Activated T-helper 1 cell treated with Interleukin-2 at 50 U/mL for 16 hours (primary cell): ENCODE data around the gene DDT.
A peak's percentile ranks its signal among the peaks of the same experiment; 100 is the strongest.
"Not testable (repeated sequence)": the region's sequence is repeated elsewhere in the genome, so short reads cannot be mapped to it uniquely, and the experiment has no call there.

Experiments
- DNase-seq: peaks from one replicate; pipeline ENCODE4 v3.0.0-alpha.2; 2020; ENCODE audit warnings: low read depth

DDT gene

GRCh38 chr22:23989583-23990244 is 15.5 kb upstream of the DDT start:
- DNase-seq = not testable (repeated sequence)

GRCh38 chr22:23986538-23987178 is 12.4 kb upstream of the DDT start:
- not testable (repeated sequence) for DNase-seq

- DNase-seq = not testable (repeated sequence)
These were observed 11.8 kb upstream of the DDT start for GRCh38 chr22:23986089-23986488.

GRCh38 chr22:23984430-23984829 is 10.2 kb upstream of the DDT start:
- DNase-seq = no peak

- not testable (repeated sequence) for DNase-seq
These were observed 6.3 kb upstream of the DDT start for GRCh38 chr22:23980567-23980966.

- not testable (repeated sequence) for DNase-seq
These were observed 5.5 kb upstream of the DDT start, which contains the start of gene GSTT2 for GRCh38 chr22:23979557-23980240. Gene GSTT2, plus strand, starts transcription at chr22:23980134.

GRCh38 chr22:23977304-23977703 is 3.1 kb upstream of the DDT start:
- DNase-seq = not testable (repeated sequence)

GRCh38 chr22:23974836-23975352 is 653 bp upstream of the DDT start:
- not testable (repeated sequence) for DNase-seq

- not testable (repeated sequence) for DNase-seq
These were observed 2.3 kb downstream of the DDT start for GRCh38 chr22:23971927-23972326.

GRCh38 chr22:23970816-23971486 is 3.3 kb downstream of the DDT start:
- DNase-seq = no peak

- DNase-seq = no peak
These were observed 4.0 kb downstream of the DDT start for GRCh38 chr22:23970201-23970641.

- DNase-seq = no peak
These were observed 5.2 kb downstream of the DDT start for GRCh38 chr22:23969071-23969470.

- DNase-seq = not testable (repeated sequence)
These were observed 7.7 kb downstream of the DDT start, which contains the start of gene DDTL for GRCh38 chr22:23966568-23966967. Gene DDTL, plus strand, starts transcription at chr22:23966888. Its CDS starts 27 bp downstream, at chr22:23966915.

GRCh38 chr22:23966094-23966493 is 8.1 kb downstream of the DDT start:
- not testable (repeated sequence) for DNase-seq

- not testable (repeated sequence) for DNase-seq
These were observed 13.0 kb downstream of the DDT start, which contains the start of gene GSTT2B for GRCh38 chr22:23961084-23961771. Gene GSTT2B, minus strand, starts transcription at chr22:23961195. Its CDS starts 64 bp downstream, at chr22:23961131.

- DNase-seq = peak; percentile 38
These were observed 17.8 kb downstream of the DDT start for GRCh38 chr22:23956301-23956900.

- not testable (repeated sequence) for DNase-seq
These were observed 18.4 kb downstream of the DDT start for GRCh38 chr22:23955886-23956285.

- DNase-seq = not testable (repeated sequence)
These were observed 19.3 kb downstream of the DDT start for GRCh38 chr22:23954991-23955305.

- DNase-seq = not testable (repeated sequence)
These were observed 19.8 kb downstream of the DDT start for GRCh38 chr22:23954193-23954990.

- not testable (repeated sequence) for DNase-seq
These were observed 20.8 kb downstream of the DDT start for GRCh38 chr22:23953485-23953884.
